GM06990 (cell line): ENCODE measurements around the gene C2CD2L.

Experiments
- DNase-seq: peaks from one replicate; pipeline ENCODE4 v3.0.0-alpha.2; 2011; ENCODE audit not compliant: insufficient read length; ENCODE audit errors: extremely low read depth
- H3K27me3 ChIP-seq: replicated peaks from 2 replicates; pipeline ENCODE4 v1.6.0; 2011; ENCODE audit warnings: low read length; ENCODE audit not compliant: control insufficient read depth, insufficient read depth
- H3K36me3 ChIP-seq: 2 replicates; pipeline ENCODE4 v1.5.1; 2011; ENCODE audit warnings: low read length; ENCODE audit not compliant: control insufficient read depth, insufficient read depth
- H3K4me3 ChIP-seq: replicated peaks from 2 replicates; pipeline ENCODE4 v1.5.1; 2011; ENCODE audit warnings: low read depth, mild to moderate bottlenecking, control low read depth, low read length
- TF ChIP-seq, protein P1 (sequence below): IDR thresholded peaks from 2 replicates; pipeline ENCODE4 v1.5.1; 2011; ENCODE audit warnings: low read length, control low read depth, mild to moderate bottlenecking, inconsistent platforms; ENCODE audit not compliant: insufficient read depth, poor library complexity, severe bottlenecking

The C2CD2L gene

DNA sequence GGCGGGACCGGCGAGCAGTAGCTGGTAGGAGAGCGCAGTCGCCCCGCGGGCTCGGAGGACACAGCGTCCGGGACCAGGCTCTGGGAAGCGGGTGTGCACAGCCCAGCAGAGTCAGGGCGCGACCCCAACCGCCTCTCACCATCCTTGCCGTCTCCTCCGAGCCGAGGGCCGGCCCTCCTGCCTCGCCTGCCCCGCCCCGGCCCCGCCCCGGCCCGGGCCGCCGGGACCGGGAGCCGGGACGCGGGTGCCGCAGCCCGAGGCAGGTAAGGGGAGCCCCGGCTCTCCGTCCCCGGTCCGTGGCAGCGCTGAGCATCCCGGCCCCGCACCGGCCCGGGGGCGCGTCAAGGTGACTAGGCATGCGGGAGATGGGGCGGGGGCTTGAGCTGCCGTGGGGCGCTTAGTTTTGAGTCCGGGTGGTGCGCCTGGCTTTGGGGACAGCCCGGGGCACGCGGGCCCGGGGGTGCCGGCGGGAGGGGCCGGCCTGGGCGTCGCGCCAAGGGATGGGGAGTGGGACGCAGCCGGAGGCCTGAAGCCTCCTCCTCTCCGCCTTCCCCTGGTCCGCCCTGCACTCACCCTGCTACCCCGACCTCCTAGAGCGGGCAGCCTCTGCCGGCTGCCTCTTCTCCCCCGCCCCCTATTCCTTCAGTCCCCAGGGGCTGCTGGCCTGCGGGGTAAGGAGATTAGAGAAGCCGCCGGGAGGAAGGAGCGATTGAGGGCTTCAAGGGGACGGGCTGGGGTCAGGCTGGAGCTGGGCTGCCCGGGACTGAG lies 42.1 kb downstream of the C2CD2L start, which contains the start of gene ABCG4:
Gene ABCG4, plus strand, starts transcription at position 35 of the 768 bp plus-strand sequence. CDS start 914 bp downstream, outside the sequence.
- DNase-seq: no peak
- Histone ChIP-seq H3K36me3 (no peaks in the 10 kb centered on the region), H3K27me3 (peaks cover 3% of the 10 kb centered on the region), H3K4me3 (peak within 1 kb of the TSS; percentile 44)
- TF ChIP-seq, protein P1, sequence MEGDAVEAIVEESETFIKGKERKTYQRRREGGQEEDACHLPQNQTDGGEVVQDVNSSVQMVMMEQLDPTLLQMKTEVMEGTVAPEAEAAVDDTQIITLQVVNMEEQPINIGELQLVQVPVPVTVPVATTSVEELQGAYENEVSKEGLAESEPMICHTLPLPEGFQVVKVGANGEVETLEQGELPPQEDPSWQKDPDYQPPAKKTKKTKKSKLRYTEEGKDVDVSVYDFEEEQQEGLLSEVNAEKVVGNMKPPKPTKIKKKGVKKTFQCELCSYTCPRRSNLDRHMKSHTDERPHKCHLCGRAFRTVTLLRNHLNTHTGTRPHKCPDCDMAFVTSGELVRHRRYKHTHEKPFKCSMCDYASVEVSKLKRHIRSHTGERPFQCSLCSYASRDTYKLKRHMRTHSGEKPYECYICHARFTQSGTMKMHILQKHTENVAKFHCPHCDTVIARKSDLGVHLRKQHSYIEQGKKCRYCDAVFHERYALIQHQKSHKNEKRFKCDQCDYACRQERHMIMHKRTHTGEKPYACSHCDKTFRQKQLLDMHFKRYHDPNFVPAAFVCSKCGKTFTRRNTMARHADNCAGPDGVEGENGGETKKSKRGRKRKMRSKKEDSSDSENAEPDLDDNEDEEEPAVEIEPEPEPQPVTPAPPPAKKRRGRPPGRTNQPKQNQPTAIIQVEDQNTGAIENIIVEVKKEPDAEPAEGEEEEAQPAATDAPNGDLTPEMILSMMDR: no peak

DNA sequence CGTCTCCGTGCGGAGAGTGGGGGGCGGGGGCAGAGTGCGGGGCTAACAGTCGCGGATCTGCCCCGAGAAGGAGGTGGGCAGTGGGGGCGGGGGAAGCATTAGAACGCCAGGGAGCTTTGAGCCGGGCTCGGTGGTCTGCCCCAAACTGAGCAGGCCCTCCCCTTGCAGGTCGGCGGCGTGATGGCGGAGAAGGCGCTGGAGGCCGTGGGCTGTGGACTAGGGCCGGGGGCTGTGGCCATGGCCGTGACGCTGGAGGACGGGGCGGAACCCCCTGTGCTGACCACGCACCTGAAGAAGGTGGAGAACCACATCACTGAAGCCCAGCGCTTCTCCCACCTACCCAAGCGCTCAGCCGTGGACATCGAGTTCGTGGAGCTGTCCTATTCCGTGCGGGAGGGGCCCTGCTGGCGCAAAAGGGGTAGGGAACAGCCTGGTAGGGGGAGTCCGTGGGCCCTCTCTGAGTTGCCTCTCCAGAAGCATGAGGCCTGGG lies 42.7 kb downstream of the C2CD2L start:
- TF ChIP-seq, protein P1: no peak
- Histone ChIP-seq H3K4me3 (no peak overlapping the region), H3K27me3 (peaks cover 6% of the 10 kb centered on the region), H3K36me3 (no peaks in the 10 kb centered on the region)
- DNase-seq: no peak

DNA sequence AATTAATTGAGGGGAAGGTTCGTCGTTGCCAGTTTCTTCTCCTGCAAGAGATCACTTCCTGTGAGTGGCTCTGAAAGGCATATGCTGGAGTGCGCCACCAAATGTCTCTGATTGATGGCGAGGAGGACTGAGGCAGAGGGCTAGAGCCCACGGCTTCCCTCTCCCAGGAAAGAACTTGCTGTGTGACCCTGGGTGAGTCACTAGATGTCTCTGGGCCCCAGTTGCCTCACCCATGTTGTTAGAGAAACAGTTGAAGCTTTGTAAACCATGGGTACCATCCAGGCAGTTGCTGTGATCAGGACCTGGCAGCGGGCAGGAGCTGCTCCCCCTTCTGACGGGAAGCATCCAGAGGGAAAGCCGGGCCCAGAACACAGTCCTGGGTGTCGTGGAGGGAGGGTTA lies 44.9 kb downstream of the C2CD2L start:
- H3K4me3 ChIP-seq: no peak overlapping the region
- H3K36me3 ChIP-seq: no peaks in the 10 kb centered on the region
- peaks cover 6% of the 10 kb centered on the region for H3K27me3 ChIP-seq
- DNase-seq: no peak
- TF ChIP-seq, protein P1: no peak

DNA sequence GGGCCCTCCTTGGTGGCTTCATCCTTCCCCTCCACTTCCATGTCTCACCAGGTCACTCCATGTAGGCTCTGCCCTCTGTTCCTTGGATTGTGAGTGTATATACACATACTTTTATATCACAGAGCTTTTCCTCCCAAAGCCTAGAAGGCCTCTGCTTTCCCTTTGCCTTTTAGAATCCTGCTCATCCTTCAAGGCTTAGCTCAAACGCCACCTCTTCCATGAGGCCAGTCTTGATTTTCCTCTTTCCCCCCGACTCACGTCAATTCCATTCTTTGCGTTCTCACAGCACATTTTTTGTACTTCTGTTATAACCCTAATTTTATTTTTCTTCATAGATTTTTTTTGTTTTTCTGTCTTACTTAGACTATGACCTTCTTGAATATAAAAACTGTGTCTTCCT lies 45.5 kb downstream of the C2CD2L start:
- Histone ChIP-seq H3K36me3 (no peaks in the 10 kb centered on the region), H3K4me3 (no peak overlapping the region), H3K27me3 (peaks cover 6% of the 10 kb centered on the region)
- TF ChIP-seq, protein P1: no peak
- DNase-seq: no peak

DNA sequence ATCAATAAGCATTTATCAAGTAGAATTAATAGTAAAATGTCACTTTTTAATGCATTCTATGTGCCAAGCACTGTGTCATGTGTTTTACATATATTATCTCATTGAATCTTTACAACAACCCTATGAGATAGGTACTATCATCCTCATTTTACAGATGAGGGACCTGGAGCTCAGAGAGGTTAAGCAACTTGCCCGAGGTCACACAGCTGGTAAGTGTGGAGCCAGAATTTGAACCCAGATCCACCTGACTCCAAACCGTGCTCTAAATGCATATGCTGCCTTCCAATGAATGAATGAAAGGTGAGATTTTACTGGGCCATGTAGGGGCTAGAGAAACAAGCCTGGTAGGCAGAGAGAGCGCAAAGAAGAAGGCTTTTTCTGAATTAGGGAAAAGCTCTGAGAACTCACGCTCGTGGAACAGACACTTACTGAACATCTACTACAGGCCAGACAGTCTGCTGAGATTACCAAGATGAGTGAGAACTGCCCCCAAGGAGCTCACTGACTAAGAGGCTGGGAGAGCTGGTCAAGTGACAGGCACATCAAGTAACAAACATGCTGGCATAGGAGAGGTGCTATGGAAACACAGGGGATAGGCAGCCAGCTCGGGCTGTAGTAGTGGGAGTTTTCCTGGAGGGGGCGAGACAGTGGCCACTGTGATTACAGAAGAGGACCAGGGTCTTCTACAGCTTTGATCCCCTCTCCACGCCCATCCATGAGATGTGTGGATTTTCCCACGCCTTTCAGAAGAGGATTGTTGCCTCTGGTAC lies 46.1 kb downstream of the C2CD2L start:
- TF ChIP-seq, protein P1: no peak
- Histone ChIP-seq H3K27me3 (peaks cover 6% of the 10 kb centered on the region), H3K4me3 (no peak overlapping the region), H3K36me3 (no peaks in the 10 kb centered on the region)
- no peak for DNase-seq
